Transverse colon (tissue), 4 donors: ENCODE measurements around the gene CCDC159.

Experiments
- CTCF ChIP-seq, 5 experiments: fragments of 200-600 bp in 3 of 5; fragments of 450-650 bp in 2 of 5; sonication (generic) in 3 of 5; IDR thresholded peaks; 1 replicate in 2 of 5; 2 replicates in 3 of 5; pipeline ENCODE4 v1.5.1; 2016 to 2017; ENCODE audit warnings: antibody characterized with exemption in 5 of 5, inconsistent platforms in 3 of 5, mild to moderate bottlenecking in 2 of 5, moderate library complexity in 1 of 5
- POLR2AphosphoS5 ChIP-seq, 3 donors: sonication (generic); formaldehyde crosslinking; IDR thresholded peaks; one replicate each; pipeline ENCODE4 v1.6.1; 2016; ENCODE audit warnings: antibody characterized with exemption in 3 of 3

- no peak for TF ChIP-seq CTCF (IDR thresholded peaks at IDR 0.05)
- no peak for TF ChIP-seq POLR2AphosphoS5 (IDR thresholded peaks at IDR 0.05)
Measured at GRCh38 chr19:11299946-11300810, 46.1 kb upstream of the CCDC159 start.
